ENCODE data around the gene DNMT3B. TPM values are rescaled to one million over a fixed set of nuclear protein-coding genes. Genes with fewer than 3 reads are reported as not detected.
A peak's percentile ranks its signal among the peaks of the same experiment; 100 is the strongest.

The DNMT3B gene
- polyA plus RNA-seq, 6 donors from 2014 or later: 0.08 to 0.13 (median 0.10) TPM; not detected in 3

DNA sequence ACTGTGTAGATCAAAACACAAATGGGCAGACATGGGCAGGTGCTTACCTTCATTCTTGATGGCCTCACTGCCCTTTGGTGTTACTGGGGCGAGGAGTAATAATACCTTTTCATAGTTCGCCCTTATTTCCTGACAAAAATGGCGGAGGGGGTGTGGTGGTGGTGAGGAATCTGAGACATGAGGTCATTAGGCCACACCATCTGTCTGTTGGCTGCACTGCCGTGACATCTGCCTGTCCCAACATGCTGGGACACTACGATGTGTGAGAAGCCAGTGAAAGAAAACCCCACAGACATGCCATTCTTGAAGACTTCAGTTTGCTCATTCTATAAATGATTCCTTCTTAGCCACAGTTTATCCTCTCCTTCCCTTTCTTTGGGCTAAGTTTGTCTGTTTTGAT is 44.2 kb downstream of the DNMT3B start:
- Mint-ChIP-seq H3K36me3 (no peaks in the 10 kb centered on the region), H3K4me1 (no peaks in the 10 kb centered on the region)

DNA sequence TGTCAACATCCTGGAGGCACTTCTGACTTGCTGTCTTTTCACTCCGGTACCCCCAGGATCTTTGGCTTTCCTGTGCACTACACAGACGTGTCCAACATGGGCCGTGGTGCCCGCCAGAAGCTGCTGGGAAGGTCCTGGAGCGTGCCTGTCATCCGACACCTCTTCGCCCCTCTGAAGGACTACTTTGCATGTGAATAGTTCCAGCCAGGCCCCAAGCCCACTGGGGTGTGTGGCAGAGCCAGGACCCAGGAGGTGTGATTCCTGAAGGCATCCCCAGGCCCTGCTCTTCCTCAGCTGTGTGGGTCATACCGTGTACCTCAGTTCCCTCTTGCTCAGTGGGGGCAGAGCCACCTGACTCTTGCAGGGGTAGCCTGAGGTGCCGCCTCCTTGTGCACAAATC is 45.5 kb downstream of the DNMT3B start:
- Mint-ChIP-seq H3K27me3 (no peaks in the 10 kb centered on the region), H3K9me3 (no peaks in the 10 kb centered on the region), H3K4me1 (no peaks in the 10 kb centered on the region), H3K27ac (no peak overlapping the region), H3K36me3 (no peaks in the 10 kb centered on the region), H3K4me3 (no peak overlapping the region)
- DNase-seq (no peak), ATAC-seq (ENCODE audit: low read depth in 2 of 2) (no peak)

More for the DNA sequence above, 44.2 kb downstream of the DNMT3B start:
- Mint-ChIP-seq H3K27ac (peak overlapping the region in 1 of 6 donors; percentile 34), H3K4me3 (no peak overlapping the region), H3K27me3 (no peaks in the 10 kb centered on the region), H3K9me3 (no peaks in the 10 kb centered on the region)
- DNase-seq: no peak
- ATAC-seq (ENCODE audit: low read depth in 2 of 2): no peak

- no peak for ATAC-seq (ENCODE audit: low read depth in 2 of 2)
- no peak for DNase-seq
- H3K27ac Mint-ChIP-seq: no peak overlapping the region
Measured at GRCh38 chr20:32808438-32808837, 46.3 kb downstream of the DNMT3B start.

DNA sequence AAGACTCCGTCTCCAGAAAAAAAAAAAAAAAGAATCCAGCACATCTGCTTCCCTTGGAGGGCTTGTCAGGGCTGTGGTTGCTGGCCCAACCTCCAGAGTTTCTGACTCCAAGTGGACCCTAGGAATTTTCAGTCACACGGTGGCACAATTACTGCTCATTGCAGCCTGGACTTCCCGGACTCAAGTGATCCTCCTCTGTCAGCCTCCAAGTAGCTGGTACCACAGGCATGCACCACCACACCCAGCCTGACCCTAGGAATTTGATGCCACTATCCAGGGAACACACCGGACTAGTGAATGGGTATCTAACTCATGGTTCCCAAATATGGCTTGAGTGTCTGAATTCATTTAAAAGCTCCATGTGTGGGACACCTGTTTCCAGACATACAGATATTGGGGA is 47.7 kb downstream of the DNMT3B start:
- Mint-ChIP-seq H3K36me3 (no peaks in the 10 kb centered on the region), H3K27me3 (no peaks in the 10 kb centered on the region), H3K4me3 (no peak overlapping the region), H3K27ac (no peak overlapping the region), H3K4me1 (no peaks in the 10 kb centered on the region), H3K9me3 (no peaks in the 10 kb centered on the region)
- ATAC-seq (ENCODE audit: low read depth in 2 of 2) (no peak), DNase-seq (no peak)

More at GRCh38 chr20:32808438-32808837, 46.3 kb downstream of the DNMT3B start:
- no peaks in the 10 kb centered on the region for H3K9me3 Mint-ChIP-seq
- H3K27me3 Mint-ChIP-seq: no peaks in the 10 kb centered on the region
- H3K36me3 Mint-ChIP-seq: no peaks in the 10 kb centered on the region
- no peak overlapping the region for H3K4me3 Mint-ChIP-seq
- no peaks in the 10 kb centered on the region for H3K4me1 Mint-ChIP-seq

GRCh38 chr20:32810941-32811340 is 48.8 kb downstream of the DNMT3B start:
- no peaks in the 10 kb centered on the region for H3K4me1 Mint-ChIP-seq
- H3K27ac Mint-ChIP-seq: no peak overlapping the region
- ATAC-seq (ENCODE audit: low read depth in 2 of 2): no peak
- no peaks in the 10 kb centered on the region for H3K9me3 Mint-ChIP-seq
- peak overlapping the region in 1 of 8 donors; percentile 12 for H3K4me3 Mint-ChIP-seq
- no peaks in the 10 kb centered on the region for H3K27me3 Mint-ChIP-seq
- H3K36me3 Mint-ChIP-seq: no peaks in the 10 kb centered on the region
- DNase-seq: no peak

- no peak for ATAC-seq (ENCODE audit: low read depth in 2 of 2)
- no peak overlapping the region for H3K27ac Mint-ChIP-seq
- H3K4me3 Mint-ChIP-seq: no peak overlapping the region
- H3K4me1 Mint-ChIP-seq: no peaks in the 10 kb centered on the region
- no peaks in the 10 kb centered on the region for H3K9me3 Mint-ChIP-seq
- no peak for DNase-seq
- no peaks in the 10 kb centered on the region for H3K27me3 Mint-ChIP-seq
- H3K36me3 Mint-ChIP-seq: no peaks in the 10 kb centered on the region
Measured at GRCh38 chr20:32811886-32812285, 49.7 kb downstream of the DNMT3B start.

DNA sequence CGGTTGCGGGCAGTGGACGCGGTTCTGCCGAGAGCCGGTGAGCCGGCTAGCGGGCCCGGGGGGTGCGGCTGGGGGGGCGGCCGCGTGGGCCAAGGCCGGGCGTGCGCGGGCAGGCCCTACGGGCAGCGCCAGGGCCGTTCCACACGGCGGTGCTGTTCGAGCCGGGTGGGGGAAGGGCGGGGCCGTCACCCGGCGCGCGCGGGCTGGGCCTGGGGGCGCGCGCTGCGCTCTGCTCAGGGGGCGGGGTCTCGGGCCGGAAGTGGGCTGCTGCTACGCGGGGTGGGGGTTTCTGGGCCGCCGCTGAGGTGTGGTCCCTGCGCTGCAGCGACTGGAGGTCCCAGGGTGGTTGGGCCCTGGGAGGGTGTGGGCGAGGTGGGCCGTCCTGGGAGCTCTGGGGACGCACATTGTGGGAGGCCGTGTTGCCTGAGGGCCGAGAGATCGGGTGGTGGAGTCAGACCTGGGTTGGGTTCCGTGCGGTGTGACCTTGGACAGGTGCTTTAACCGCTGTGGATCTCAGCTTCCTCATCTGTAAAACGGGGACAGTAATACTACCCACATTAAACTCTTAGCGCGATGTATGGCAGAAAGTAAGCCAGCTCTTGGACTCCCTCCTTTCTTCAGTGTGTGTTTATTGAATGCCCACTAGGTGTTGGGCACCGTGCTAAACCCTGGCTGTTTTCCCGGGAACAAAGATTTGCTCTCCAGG is 58.0 kb downstream of the DNMT3B start:
- ATAC-seq (ENCODE audit: low read depth in 2 of 2) (peak; percentile 71 to 74), DNase-seq (no peak)
- H3K4me3 Mint-ChIP-seq: peak overlapping the region; percentile 88 to 98 (median 96)
- H3K27ac Mint-ChIP-seq: peak overlapping the region; percentile 93 to 99 (median 99)
- no peaks in the 10 kb centered on the region for H3K36me3 Mint-ChIP-seq
- H3K27me3 Mint-ChIP-seq: no peaks in the 10 kb centered on the region
- peaks cover 31 to 47% (median 42%) of the 10 kb centered on the region in 3 donors for H3K4me1 Mint-ChIP-seq
- H3K9me3 Mint-ChIP-seq: no peaks in the 10 kb centered on the region

- ATAC-seq (ENCODE audit: low read depth in 2 of 2) (no peak), DNase-seq (no peak)
- no peaks in the 10 kb centered on the region for H3K9me3 Mint-ChIP-seq
- H3K36me3 Mint-ChIP-seq: no peaks in the 10 kb centered on the region
- H3K27me3 Mint-ChIP-seq: no peaks in the 10 kb centered on the region
- H3K4me3 Mint-ChIP-seq: peak overlapping the region; percentile 88 to 98 (median 96)
- H3K4me1 Mint-ChIP-seq: peaks cover 31 to 50% (median 42%) of the 10 kb centered on the region in 3 donors
- peak overlapping the region; percentile 93 to 99 (median 99) for H3K27ac Mint-ChIP-seq
Measured at GRCh38 chr20:32820698-32821377, 58.7 kb downstream of the DNMT3B start.

GRCh38 chr20:32822225-32822624 is 60.0 kb downstream of the DNMT3B start:
- Mint-ChIP-seq H3K9me3 (no peaks in the 10 kb centered on the region), H3K36me3 (peaks cover 0 to 4% of the 10 kb centered on the region in 2 donors), H3K27ac (peak overlapping the region in 3 of 6 donors; percentile 12 to 93 (median 22)), H3K27me3 (no peaks in the 10 kb centered on the region), H3K4me3 (peak overlapping the region in 2 of 8 donors; percentile 35 to 98), H3K4me1 (peaks cover 31 to 50% (median 42%) of the 10 kb centered on the region in 3 donors)
- DNase-seq (no peak), ATAC-seq (ENCODE audit: low read depth in 2 of 2) (no peak)

DNA sequence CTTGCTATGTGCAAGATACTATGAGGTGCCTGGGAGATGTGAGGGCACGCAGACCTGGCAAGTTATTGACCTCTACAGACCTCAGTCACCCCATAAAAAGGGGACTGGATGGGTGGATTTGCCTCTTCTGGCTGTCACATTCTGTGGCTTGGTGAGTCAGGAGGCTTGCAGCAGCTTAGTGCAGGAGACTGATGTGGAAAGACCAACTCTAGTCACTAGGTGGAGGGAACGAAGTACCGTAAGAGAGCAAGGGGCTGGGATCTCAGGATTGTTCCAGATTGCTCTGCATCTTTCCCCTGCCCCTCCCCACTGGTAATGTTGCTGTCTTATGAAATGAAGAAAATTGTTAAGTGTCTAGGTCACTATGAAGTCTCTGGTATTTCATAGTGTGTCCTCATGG is 60.9 kb downstream of the DNMT3B start:
- peak overlapping the region in 3 of 6 donors; percentile 7 to 50 (median 26) for H3K27ac Mint-ChIP-seq
- H3K4me1 Mint-ChIP-seq: peaks cover 34 to 53% (median 46%) of the 10 kb centered on the region in 3 donors
- H3K4me3 Mint-ChIP-seq: peak overlapping the region in 1 of 8 donors; percentile 98

DNA sequence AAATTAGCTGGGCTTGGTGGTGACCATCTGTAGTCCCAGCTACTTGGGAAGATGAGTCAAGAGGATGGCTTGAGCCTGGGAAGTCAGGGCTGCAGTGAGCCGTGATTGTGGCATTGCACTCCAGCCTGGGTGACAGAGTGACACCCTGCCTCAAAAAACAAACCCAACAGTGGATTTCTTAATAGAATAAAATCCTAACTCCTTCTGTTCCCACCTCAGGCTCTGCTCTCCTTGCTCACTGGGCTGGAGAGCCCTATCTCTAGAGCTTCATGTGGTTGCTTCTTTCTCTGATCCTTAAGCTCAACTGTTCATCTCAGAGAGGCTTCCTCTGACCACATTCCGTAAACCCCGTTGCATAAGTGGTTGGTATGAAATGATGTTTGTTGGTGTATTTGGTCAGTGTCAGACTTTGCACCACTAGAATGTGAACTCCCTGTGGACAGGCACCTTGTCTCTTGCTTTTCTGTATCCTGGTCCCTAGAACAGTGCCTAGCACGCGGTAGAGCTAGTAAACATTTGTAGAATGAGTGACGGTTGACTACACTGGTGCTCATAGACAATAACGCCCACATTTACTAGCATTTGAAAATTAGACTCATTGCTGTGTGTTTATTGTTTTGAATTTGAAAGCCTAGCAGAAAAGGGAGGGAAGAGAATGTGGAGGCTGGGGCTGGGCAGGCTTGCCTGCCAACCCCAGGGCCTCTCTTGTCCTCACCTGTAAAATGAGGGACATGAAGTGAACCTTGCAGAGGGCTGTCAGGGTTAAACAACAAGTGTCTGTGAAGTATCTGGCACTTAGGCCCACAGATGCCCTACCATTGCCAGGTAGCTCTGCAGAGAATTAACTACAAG is 61.8 kb downstream of the DNMT3B start:
- Mint-ChIP-seq H3K4me1 (peaks cover 37 to 57% (median 49%) of the 10 kb centered on the region in 3 donors), H3K4me3 (peak overlapping the region in 1 of 8 donors; percentile 98), H3K27ac (peak overlapping the region in 4 of 6 donors; percentile 11 to 62 (median 30)), H3K27me3 (no peaks in the 10 kb centered on the region), H3K36me3 (peaks cover 0 to 14% of the 10 kb centered on the region in 2 donors), H3K9me3 (no peaks in the 10 kb centered on the region)
- DNase-seq: no peak
- no peak for ATAC-seq (ENCODE audit: low read depth in 2 of 2)

More for the DNA sequence above, 60.9 kb downstream of the DNMT3B start:
- H3K27me3 Mint-ChIP-seq: no peaks in the 10 kb centered on the region
- ATAC-seq (ENCODE audit: low read depth in 2 of 2): no peak
- no peak for DNase-seq
- peaks cover 0 to 8% of the 10 kb centered on the region in 2 donors for H3K36me3 Mint-ChIP-seq
- H3K9me3 Mint-ChIP-seq: no peaks in the 10 kb centered on the region

DNA sequence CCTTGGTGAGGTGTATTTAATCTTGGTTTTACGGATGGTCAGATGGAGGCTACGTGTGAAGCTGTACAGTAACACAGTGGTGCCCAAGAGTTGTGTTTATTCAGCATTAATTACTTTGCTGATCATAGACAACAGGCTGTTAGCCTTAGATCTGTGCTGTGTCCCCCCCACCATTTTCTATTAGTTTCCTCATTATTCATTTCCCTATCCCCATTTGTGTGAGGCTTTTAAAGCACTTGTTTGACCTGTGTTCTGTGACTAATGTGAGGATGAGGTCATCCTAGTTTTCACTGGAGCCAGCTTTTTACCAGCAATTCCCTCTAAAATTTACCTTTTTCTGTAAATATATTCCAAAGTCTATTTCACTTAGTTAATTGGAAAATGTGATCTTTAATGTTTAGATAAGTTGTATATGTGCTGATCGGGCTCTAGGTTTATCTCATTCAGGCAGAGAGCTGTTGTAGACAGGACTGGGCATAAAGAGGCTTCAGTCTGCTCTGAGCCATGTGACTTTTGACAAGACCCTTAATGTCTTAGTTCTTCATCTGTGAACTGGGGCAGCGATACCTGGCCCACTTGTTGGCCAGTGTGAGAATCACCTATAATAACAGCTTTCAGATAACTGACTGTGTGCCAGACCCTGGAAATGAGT is 66.0 kb downstream of the DNMT3B start:
- Mint-ChIP-seq H3K9me3 (no peaks in the 10 kb centered on the region), H3K4me3 (no peak overlapping the region), H3K4me1 (peaks cover 24 to 40% (median 38%) of the 10 kb centered on the region in 3 donors), H3K36me3 (peaks cover 9 to 22% of the 10 kb centered on the region in 2 donors), H3K27me3 (no peaks in the 10 kb centered on the region), H3K27ac (peak overlapping the region in 2 of 6 donors; percentile 6 to 11)
- ATAC-seq (ENCODE audit: low read depth in 2 of 2) (no peak), DNase-seq (no peak)

Data from naive B cell (primary cell).